GM23338 (cell line): ENCODE results near the gene DNAAF8. TPM values are rescaled to one million over a fixed set of nuclear protein-coding genes. Genes with fewer than 3 reads are reported as not detected.

Source experiments
- ATAC-seq: fragments of 200-7000 bp; cut with Tn5 transposase; 3 replicates; pipeline ENCODE4 v1.9.1; 2020
- DNase-seq: peaks from one replicate; pipeline ENCODE4 v3.0.0-alpha.2; 2015; ENCODE audit warnings: low spot score
- H2AFZ ChIP-seq: fragments of 200-600 bp; sonication (generic); 2 replicates; pipeline ENCODE4 v1.8.0; 2016; ENCODE audit warnings: antibody characterized with exemption, mild to moderate bottlenecking, moderate library complexity
- H3F3A ChIP-seq: fragments of 200-600 bp; sonication (generic); replicated peaks from 2 replicates; pipeline ENCODE4 v1.8.0; 2017; ENCODE audit warnings: antibody characterized with exemption, mixed run types, low read depth
- H3K27ac ChIP-seq: fragments of 200-600 bp; sonication (generic); 2 replicates; pipeline ENCODE4 v1.6.1; 2016; ENCODE audit warnings: low read depth
- H3K27me3 ChIP-seq: fragments of 200-600 bp; sonication (generic); 2 replicates; pipeline ENCODE4 v1.8.0; 2016; ENCODE audit warnings: mild to moderate bottlenecking, mixed run types, moderate library complexity; ENCODE audit not compliant: insufficient read depth
- H3K36me3 ChIP-seq: fragments of 200-600 bp; sonication (generic); 2 replicates; pipeline ENCODE4 v1.8.0; 2016; ENCODE audit warnings: mild to moderate bottlenecking; ENCODE audit not compliant: insufficient read depth
- H3K4me1 ChIP-seq: fragments of 200-600 bp; sonication (generic); 2 replicates; pipeline ENCODE4 v1.8.0; 2016; ENCODE audit warnings: mild to moderate bottlenecking, moderate library complexity; ENCODE audit not compliant: insufficient read depth
- H3K4me2 ChIP-seq: fragments of 200-600 bp; sonication (generic); 2 replicates; pipeline ENCODE4 v1.7.1; 2017; ENCODE audit warnings: mixed run types
- H3K4me3 ChIP-seq: fragments of 200-600 bp; sonication (generic); 2 replicates; pipeline ENCODE4 v1.6.1; 2016; ENCODE audit warnings: mixed run types
- H3K79me2 ChIP-seq: fragments of 200-600 bp; sonication (generic); replicated peaks from 2 replicates; pipeline ENCODE4 v1.8.0; 2017; ENCODE audit warnings: mild to moderate bottlenecking; ENCODE audit not compliant: insufficient read depth
- H3K9me2 ChIP-seq: fragments of 200-600 bp; sonication (generic); 2 replicates; pipeline ENCODE4 v1.8.0; 2017; ENCODE audit not compliant: insufficient read depth
- H4K20me1 ChIP-seq: fragments of 200-600 bp; sonication (generic); replicated peaks from 2 replicates; pipeline ENCODE4 v1.8.0; 2017; ENCODE audit warnings: mild to moderate bottlenecking; ENCODE audit not compliant: insufficient read depth
- H3K27ac Mint-ChIP-seq: 2 replicates; pipeline ENCODE4 v1.8.0; 2020; ENCODE audit warnings: inconsistent platforms, mild to moderate bottlenecking, moderate library complexity, mixed read lengths
- H3K27me3 Mint-ChIP-seq: 3 replicates; pipeline ENCODE4 v1.8.0; 2022; ENCODE audit warnings: low read depth, mild to moderate bottlenecking, moderate library complexity, mixed read lengths, inconsistent platforms; ENCODE audit not compliant: insufficient read depth, poor library complexity
- H3K36me3 Mint-ChIP-seq: 3 replicates; pipeline ENCODE4 v1.8.0; 2021; ENCODE audit warnings: low read depth, mild to moderate bottlenecking, inconsistent platforms, moderate library complexity, mixed read lengths
- H3K4me1 Mint-ChIP-seq: 3 replicates; pipeline ENCODE4 v1.8.0; 2020; ENCODE audit warnings: mild to moderate bottlenecking, inconsistent platforms, mixed read lengths
- H3K4me3 Mint-ChIP-seq: 3 replicates; pipeline ENCODE4 v1.8.0; 2021; ENCODE audit warnings: moderate library complexity, mild to moderate bottlenecking, inconsistent platforms, mixed read lengths
- H3K9me3 Mint-ChIP-seq: 3 replicates; pipeline ENCODE4 v1.8.0; 2020; ENCODE audit warnings: moderate library complexity, mild to moderate bottlenecking, inconsistent platforms, mixed read lengths
- EZH2 ChIP-seq: fragments of 200-600 bp; sonication (generic); IDR thresholded peaks from one replicate; pipeline ENCODE4 v1.8.0; 2017; ENCODE audit warnings: antibody characterized with exemption, mild to moderate bottlenecking, low read depth; ENCODE audit not compliant: unreplicated experiment
- EZH2phosphoT487 ChIP-seq: fragments of 200-600 bp; sonication (generic); IDR thresholded peaks from one replicate; pipeline ENCODE4 v1.8.1; 2018; ENCODE audit warnings: antibody characterized with exemption; ENCODE audit not compliant: unreplicated experiment
- JUNB ChIP-seq: IDR thresholded peaks from one replicate; pipeline ENCODE4 v1.6.1; 2016; ENCODE audit warnings: antibody characterized with exemption; ENCODE audit not compliant: unreplicated experiment
- NANOG ChIP-seq: IDR thresholded peaks from 2 replicates; pipeline ENCODE4 v1.6.1; 2016; ENCODE audit warnings: antibody characterized with exemption, borderline replicate concordance
- STAT1 ChIP-seq: IDR thresholded peaks from one replicate; pipeline ENCODE4 v1.6.1; 2016; ENCODE audit warnings: antibody characterized with exemption; ENCODE audit not compliant: unreplicated experiment
- ZNF114 ChIP-seq: fragments of 250-450 bp; sonication (Bioruptor Pico); IDR thresholded peaks from 2 replicates; pipeline ENCODE4 v1.5.0; 2020; ENCODE audit warnings: mild to moderate bottlenecking, moderate library complexity
- ZNF331 ChIP-seq: fragments of 250-450 bp; sonication (Bioruptor Pico); IDR thresholded peaks from 2 replicates; pipeline ENCODE4 v1.5.0; 2020; ENCODE audit warnings: low read depth, mild to moderate bottlenecking, moderate library complexity
- polyA plus RNA-seq: library from polyadenylated mRNA; unstranded; fragments of >200 nt; fragmentation: Nextera tagmentation; extraction: Ambion mirVana; gene quantifications from 2 replicates; pipeline ENCODE4 v1.2.1, GENCODE V29; 2016
- total RNA-seq: library from RNA; depleted of rRNA; stranded (reverse); fragments of >200 nt; shearing (Covaris generic); gene quantifications from 2 replicates; pipeline ENCODE4 v1.2.3, GENCODE V29; 2014
- TF ChIP-seq, protein P1 (sequence below): IDR thresholded peaks from 2 replicates; pipeline ENCODE4 v1.6.1; 2016; ENCODE audit warnings: antibody characterized with exemption
- TF ChIP-seq, protein P2 (sequence below): IDR thresholded peaks from one replicate; pipeline ENCODE4 v1.6.1; 2018; ENCODE audit warnings: antibody characterized with exemption; ENCODE audit not compliant: unreplicated experiment
- TF ChIP-seq, protein P3 (sequence below), 2 experiments: fragments of 200-600 bp in 1 of 2; sonication (generic) in 1 of 2; conservative IDR thresholded peaks; 2 replicates each; pipeline versions ENCODE4 v1.5.1 to v1.6.1; 2016 to 2017; ENCODE audit warnings: antibody characterized with exemption in 2 of 2, low read depth in 2 of 2, mild to moderate bottlenecking in 2 of 2, moderate library complexity in 1 of 2

Gene DNAAF8
- total and polyA plus RNA-seq, 2 experiments from 2014 or later, result 0.34 to 1.3 TPM

DNA sequence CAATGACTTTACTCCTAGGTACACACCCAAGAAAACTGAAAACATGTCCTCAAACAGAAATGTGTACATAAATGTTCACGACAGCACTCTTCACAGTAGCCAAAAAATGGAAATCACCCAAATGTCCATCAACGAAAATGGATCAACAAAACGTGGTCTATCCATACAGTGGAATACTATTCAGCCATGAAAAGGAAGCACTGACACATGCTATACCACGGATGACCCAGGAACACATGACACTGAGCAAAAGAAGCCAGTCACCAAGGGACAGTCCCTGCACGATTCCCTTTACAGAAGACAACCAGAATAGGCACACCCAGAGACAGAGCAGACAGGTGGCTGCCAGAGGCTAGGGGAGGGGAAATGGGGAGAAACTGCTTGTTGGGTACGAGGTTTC is 21.4 kb downstream of the DNAAF8 start:
- Histone ChIP-seq H3K79me2 (no peaks in the 10 kb centered on the region), H3K27me3 (no peaks in the 10 kb centered on the region), H2AFZ (no peak overlapping the region), H3K36me3 (peaks cover 27% of the 10 kb centered on the region; the same call in 1 of the 2 replicates), H3K4me2 (no peak overlapping the region), H3K4me1 (no peaks in the 10 kb centered on the region), H3F3A (no peaks in the 10 kb centered on the region), H3K4me3 (no peak overlapping the region), H3K27ac (no peak overlapping the region), H4K20me1 (no peaks in the 10 kb centered on the region; the same call in 1 of the 2 replicates), H3K9me2 (no peaks in the 10 kb centered on the region)
- Mint-ChIP-seq H3K4me1 (no peaks in the 10 kb centered on the region), H3K9me3 (peaks cover 6% of the 10 kb centered on the region; the same call in 2 of the 3 replicates), H3K4me3 (no peak overlapping the region), H3K36me3 (peaks cover 77% of the 10 kb centered on the region), H3K27ac (no peak overlapping the region), H3K27me3 (no peaks in the 10 kb centered on the region)
- no peak for DNase-seq
- TF ChIP-seq JUNB (no peak), EZH2phosphoT487 (no peak)
- TF ChIP-seq, protein P1, sequence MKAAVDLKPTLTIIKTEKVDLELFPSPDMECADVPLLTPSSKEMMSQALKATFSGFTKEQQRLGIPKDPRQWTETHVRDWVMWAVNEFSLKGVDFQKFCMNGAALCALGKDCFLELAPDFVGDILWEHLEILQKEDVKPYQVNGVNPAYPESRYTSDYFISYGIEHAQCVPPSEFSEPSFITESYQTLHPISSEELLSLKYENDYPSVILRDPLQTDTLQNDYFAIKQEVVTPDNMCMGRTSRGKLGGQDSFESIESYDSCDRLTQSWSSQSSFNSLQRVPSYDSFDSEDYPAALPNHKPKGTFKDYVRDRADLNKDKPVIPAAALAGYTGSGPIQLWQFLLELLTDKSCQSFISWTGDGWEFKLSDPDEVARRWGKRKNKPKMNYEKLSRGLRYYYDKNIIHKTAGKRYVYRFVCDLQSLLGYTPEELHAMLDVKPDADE, result no peak
- ATAC-seq, result no peak

DNA sequence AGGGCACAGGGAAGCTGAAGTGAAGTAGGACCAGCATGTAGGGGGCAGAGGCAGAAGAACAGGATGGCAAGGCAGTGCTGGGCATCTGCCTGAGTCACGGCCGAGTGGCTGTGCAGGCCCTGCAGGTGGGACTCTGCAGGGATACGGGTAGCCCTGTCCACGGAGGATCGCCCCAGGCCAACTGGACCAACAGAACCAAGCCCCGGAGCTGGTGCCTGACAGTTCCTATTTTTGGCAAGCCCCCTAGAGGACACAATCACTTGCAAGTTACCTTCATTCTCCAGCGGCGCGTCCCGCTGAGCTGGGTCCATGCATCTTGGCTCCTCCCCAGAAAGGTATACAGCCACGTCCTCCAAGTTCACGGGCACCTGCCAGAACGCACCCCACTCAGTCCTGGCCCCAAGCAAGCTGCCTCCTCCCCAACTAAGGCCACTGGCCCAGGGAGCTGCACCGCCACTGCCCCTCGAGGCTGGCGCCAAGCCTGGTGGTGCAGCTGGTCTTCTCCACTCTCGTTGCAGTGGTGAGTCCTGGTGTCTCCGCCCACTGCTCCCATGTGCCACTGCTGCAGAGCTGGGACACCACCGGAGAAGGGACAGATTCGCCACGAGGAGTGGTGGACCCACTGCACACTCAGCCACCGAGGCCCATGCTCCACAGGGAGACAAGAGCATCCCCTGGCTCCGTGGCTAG is 26.0 kb downstream of the DNAAF8 start:
- no peaks in the 10 kb centered on the region for H3K27me3 ChIP-seq
- H3F3A ChIP-seq, result no peaks in the 10 kb centered on the region
- no peaks in the 10 kb centered on the region; the same call in 1 of the 2 replicates for H4K20me1 ChIP-seq
- Mint-ChIP-seq H3K4me1 (no peaks in the 10 kb centered on the region), H3K9me3 (peaks cover 4% of the 10 kb centered on the region; the same call in 2 of the 3 replicates), H3K4me3 (no peak overlapping the region), H3K27ac (peak overlapping the region; percentile 20), H3K36me3 (peaks cover 87% of the 10 kb centered on the region), H3K27me3 (peaks cover 5% of the 10 kb centered on the region)
- TF ChIP-seq, protein P2, sequence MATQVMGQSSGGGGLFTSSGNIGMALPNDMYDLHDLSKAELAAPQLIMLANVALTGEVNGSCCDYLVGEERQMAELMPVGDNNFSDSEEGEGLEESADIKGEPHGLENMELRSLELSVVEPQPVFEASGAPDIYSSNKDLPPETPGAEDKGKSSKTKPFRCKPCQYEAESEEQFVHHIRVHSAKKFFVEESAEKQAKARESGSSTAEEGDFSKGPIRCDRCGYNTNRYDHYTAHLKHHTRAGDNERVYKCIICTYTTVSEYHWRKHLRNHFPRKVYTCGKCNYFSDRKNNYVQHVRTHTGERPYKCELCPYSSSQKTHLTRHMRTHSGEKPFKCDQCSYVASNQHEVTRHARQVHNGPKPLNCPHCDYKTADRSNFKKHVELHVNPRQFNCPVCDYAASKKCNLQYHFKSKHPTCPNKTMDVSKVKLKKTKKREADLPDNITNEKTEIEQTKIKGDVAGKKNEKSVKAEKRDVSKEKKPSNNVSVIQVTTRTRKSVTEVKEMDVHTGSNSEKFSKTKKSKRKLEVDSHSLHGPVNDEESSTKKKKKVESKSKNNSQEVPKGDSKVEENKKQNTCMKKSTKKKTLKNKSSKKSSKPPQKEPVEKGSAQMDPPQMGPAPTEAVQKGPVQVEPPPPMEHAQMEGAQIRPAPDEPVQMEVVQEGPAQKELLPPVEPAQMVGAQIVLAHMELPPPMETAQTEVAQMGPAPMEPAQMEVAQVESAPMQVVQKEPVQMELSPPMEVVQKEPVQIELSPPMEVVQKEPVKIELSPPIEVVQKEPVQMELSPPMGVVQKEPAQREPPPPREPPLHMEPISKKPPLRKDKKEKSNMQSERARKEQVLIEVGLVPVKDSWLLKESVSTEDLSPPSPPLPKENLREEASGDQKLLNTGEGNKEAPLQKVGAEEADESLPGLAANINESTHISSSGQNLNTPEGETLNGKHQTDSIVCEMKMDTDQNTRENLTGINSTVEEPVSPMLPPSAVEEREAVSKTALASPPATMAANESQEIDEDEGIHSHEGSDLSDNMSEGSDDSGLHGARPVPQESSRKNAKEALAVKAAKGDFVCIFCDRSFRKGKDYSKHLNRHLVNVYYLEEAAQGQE, result no peak
- TF ChIP-seq STAT1 (no peak), ZNF114 (no peak), ZNF331 (CRISPR knock-in tag) (no peak), NANOG (no peak), EZH2 (no peak)
- TF ChIP-seq, protein P3, sequence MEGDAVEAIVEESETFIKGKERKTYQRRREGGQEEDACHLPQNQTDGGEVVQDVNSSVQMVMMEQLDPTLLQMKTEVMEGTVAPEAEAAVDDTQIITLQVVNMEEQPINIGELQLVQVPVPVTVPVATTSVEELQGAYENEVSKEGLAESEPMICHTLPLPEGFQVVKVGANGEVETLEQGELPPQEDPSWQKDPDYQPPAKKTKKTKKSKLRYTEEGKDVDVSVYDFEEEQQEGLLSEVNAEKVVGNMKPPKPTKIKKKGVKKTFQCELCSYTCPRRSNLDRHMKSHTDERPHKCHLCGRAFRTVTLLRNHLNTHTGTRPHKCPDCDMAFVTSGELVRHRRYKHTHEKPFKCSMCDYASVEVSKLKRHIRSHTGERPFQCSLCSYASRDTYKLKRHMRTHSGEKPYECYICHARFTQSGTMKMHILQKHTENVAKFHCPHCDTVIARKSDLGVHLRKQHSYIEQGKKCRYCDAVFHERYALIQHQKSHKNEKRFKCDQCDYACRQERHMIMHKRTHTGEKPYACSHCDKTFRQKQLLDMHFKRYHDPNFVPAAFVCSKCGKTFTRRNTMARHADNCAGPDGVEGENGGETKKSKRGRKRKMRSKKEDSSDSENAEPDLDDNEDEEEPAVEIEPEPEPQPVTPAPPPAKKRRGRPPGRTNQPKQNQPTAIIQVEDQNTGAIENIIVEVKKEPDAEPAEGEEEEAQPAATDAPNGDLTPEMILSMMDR (conservative IDR thresholded peaks at IDR 0.05; ENCODE audit: low read depth in 2 of 2), result no peak
- TF ChIP-seq, protein P1, result no peak
- H3K79me2 ChIP-seq, result peaks cover 5% of the 10 kb centered on the region; the same call in 1 of the 2 replicates
- no peak overlapping the region for H3K4me3 ChIP-seq
- H3K4me2 ChIP-seq, result no peak overlapping the region
- DNase-seq (no peak), ATAC-seq (peak; percentile 48; the same call in 2 of the 3 replicates)
- peaks cover 22% of the 10 kb centered on the region; the same call in 1 of the 2 replicates for H3K36me3 ChIP-seq
- H3K27ac ChIP-seq, result no peak overlapping the region
- H3K4me1 ChIP-seq, result no peaks in the 10 kb centered on the region
- H3K9me2 ChIP-seq, result no peaks in the 10 kb centered on the region
- no peak overlapping the region for H2AFZ ChIP-seq
